HepG2 (cell line): Measurements from ENCODE around the gene CNTFR. TPM values are rescaled to one million over a fixed set of nuclear protein-coding genes. Genes with fewer than 3 reads are reported as not detected.

Experiments used
- ATAC-seq: fragments of 200-7000 bp; cut with Tn5 transposase; 3 replicates; pipeline ENCODE4 v1.9.1; 2020; ENCODE audit warnings: mild to moderate bottlenecking, moderate library complexity
- BruUV-seq: library from RNA; stranded (reverse); fragments of 400-500 nt; replicated peaks from 2 replicates; lab custom pipeline; 2021; lab: Mats Ljungman, UMichigan
- CTCF ChIA-PET: fragments of 300-600 bp; formaldehyde crosslinking; extraction: SDS; loops from one replicate; lab custom pipeline; 2021; ENCODE audit warnings: low total read pairs, inconsistent platforms, low intra/inter-chr PET ratio; lab: Yijun Ruan, JAX
- POLR2A ChIA-PET: fragments of 350-600 bp; sonication (Branson Sonifier 250); formaldehyde crosslinking; loops from one replicate; lab custom pipeline; 2020; ENCODE audit warnings: antibody characterized with exemption, inconsistent platforms; lab: Yijun Ruan, JAX
- DNase-seq: peaks from one replicate; pipeline ENCODE4 v3.0.0-alpha.2; 2015; ENCODE audit warnings: low spot score
- FAIRE-seq: peaks from 3 replicates; lab custom pipeline; 2011; peaks lifted over from hg19 to GRCh38; lab: Jason Lieb, UNC
- H2AFZ ChIP-seq: one replicate; pipeline ENCODE4 v1.6.1; 2011; ENCODE audit warnings: low read length, inconsistent platforms
- H3K27ac ChIP-seq: fragments of 300-600 bp; 3 replicates; pipeline ENCODE4 v1.8.0; 2011; ENCODE audit warnings: mixed run types, mild to moderate bottlenecking, mixed read lengths, low read length, inconsistent platforms; ENCODE audit not compliant: insufficient read depth; ENCODE audit errors: extremely low read length
- H3K27me3 ChIP-seq, 2 experiments: fragments of 200-600 bp in 1 of 2; 2 replicates in 1 of 2; 3 replicates in 1 of 2; pipeline versions ENCODE4 v1.6.0 to v1.8.0; 2011; ENCODE audit warnings: low read length in 2 of 2, mild to moderate bottlenecking in 2 of 2, moderate library complexity in 2 of 2, inconsistent platforms in 1 of 2; ENCODE audit not compliant: insufficient read depth in 2 of 2, control insufficient read depth in 1 of 2
- H3K36me3 ChIP-seq, 2 experiments: fragments of 200-600 bp in 1 of 2; replicated peaks in 1 of 2; 2 replicates in 1 of 2; 3 replicates in 1 of 2; pipeline versions ENCODE4 v1.5.1 to v1.8.0; 2011; ENCODE audit warnings: low read length in 2 of 2, inconsistent platforms in 1 of 2; ENCODE audit not compliant: insufficient read depth in 2 of 2, control insufficient read depth in 1 of 2
- H3K4me1 ChIP-seq: 2 replicates; pipeline ENCODE4 v1.5.1; 2012; ENCODE audit warnings: low read length, inconsistent platforms; ENCODE audit not compliant: insufficient read depth
- H3K4me2 ChIP-seq: 2 replicates; pipeline ENCODE4 v1.6.0; 2011; ENCODE audit warnings: low read depth, low read length, inconsistent platforms
- H3K4me3 ChIP-seq, 3 experiments: fragments of 200-600 bp in 1 of 3; sonication (generic), shearing (Covaris generic) in 1 of 3; replicated peaks in 1 of 3; 2 replicates each; pipeline ENCODE4 v1.5.1; 2011 to 2016; ENCODE audit warnings: low read length in 3 of 3, inconsistent platforms in 2 of 3, low read depth in 2 of 3, mild to moderate bottlenecking in 2 of 3, control low read depth in 1 of 3, mixed read lengths in 1 of 3; ENCODE audit not compliant: insufficient read depth in 1 of 3
- H3K79me2 ChIP-seq: one replicate; pipeline ENCODE4 v1.6.1; 2011; ENCODE audit warnings: low read length, inconsistent platforms; ENCODE audit not compliant: insufficient read depth
- H3K9ac ChIP-seq: 2 replicates; pipeline ENCODE4 v1.6.0; 2011; ENCODE audit warnings: mild to moderate bottlenecking, low read depth, low read length, inconsistent platforms; ENCODE audit not compliant: insufficient read depth
- H3K9me3 ChIP-seq: 2 replicates; pipeline ENCODE4 v1.5.1; 2012; ENCODE audit warnings: mild to moderate bottlenecking, low read length
- H4K20me1 ChIP-seq: 2 replicates; pipeline ENCODE4 v1.6.0; 2011; ENCODE audit warnings: inconsistent platforms, mild to moderate bottlenecking, low read length, moderate library complexity; ENCODE audit not compliant: insufficient read depth
- GTF2F1 ChIP-seq: fragments of 150-350 bp; IDR thresholded peaks from 2 replicates; pipeline ENCODE4 v1.6.1; 2014; ENCODE audit warnings: low read length
- PHF5A ChIP-seq: IDR thresholded peaks from one replicate; pipeline ENCODE4 v1.6.1; 2018; ENCODE audit warnings: low read depth, missing genetic modification reagents; ENCODE audit not compliant: unreplicated experiment
- RAD21 ChIP-seq: fragments of 450-650 bp; formaldehyde crosslinking; IDR thresholded peaks from 2 replicates; pipeline ENCODE4 v1.5.0; 2020; ENCODE audit warnings: mild to moderate bottlenecking
- SMC3 ChIP-seq: IDR thresholded peaks from 2 replicates; pipeline ENCODE4 v1.6.1; 2011; ENCODE audit warnings: low read length, improper control_type of control experiment
- STAG1 ChIP-seq: sonication (generic); formaldehyde crosslinking; IDR thresholded peaks from 2 replicates; pipeline ENCODE4 v1.4.0; 2020; ENCODE audit warnings: missing genetic modification reagents
- SUZ12 ChIP-seq: fragments of 150-350 bp; IDR thresholded peaks from 2 replicates; pipeline ENCODE4 v1.6.1; 2014; ENCODE audit warnings: low read depth, low read length
- XRCC5 ChIP-seq: fragments of 200-400 bp; formaldehyde crosslinking; optimal IDR thresholded peaks from 2 replicates; pipeline ENCODE3; 2017; ENCODE audit warnings: mild to moderate bottlenecking, low read length
- ZNF788 ChIP-seq: sonication (generic); formaldehyde crosslinking; IDR thresholded peaks from 2 replicates; pipeline ENCODE4 v1.5.0; 2020; ENCODE audit warnings: mild to moderate bottlenecking, missing genetic modification reagents, borderline replicate concordance
- WGBS: methylation state at CpG from one replicate; pipeline ENCODE4 v1.1.6; 2017; ENCODE audit warnings: low lambda C conversion rate; 5-methylcytosine and 5-hydroxymethylcytosine counted together
- in situ Hi-C: cut with HindIII; loops from 2 replicates; pipeline ENCODE4 v1.10.0; 2017; ENCODE audit warnings: low pct_unique_long_range_greater_than_20kb; ENCODE audit not compliant: extremely low pct_ligation_motif_present
- intact Hi-C: fragments of 100-400 bp; cut with micrococcal nuclease; formaldehyde crosslinking; loops from one replicate; pipeline ENCODE4 v1.10.0; 2022; ENCODE audit not compliant: unreplicated experiment
- polyA plus RNA-seq, 8 experiments: library from polyadenylated mRNA; depleted of rRNA in 3 of 8; stranded (reverse) in 7 of 8; unstranded in 1 of 8; fragments of >200 nt; fragmentation: Illumina TruSeq in 4 of 8; extraction: Trizol in 4 of 8; gene quantifications; 2 replicates each; pipeline versions ENCODE4 v1.2.1 to v1.2.3, GENCODE V29; 2011 to 2016; ENCODE audit warnings: low read depth in 4 of 8, missing spikeins in 1 of 8, mixed read lengths in 1 of 8; ENCODE audit not compliant: insufficient read depth in 1 of 8
- total RNA-seq, 5 experiments: library from RNA; depleted of rRNA; stranded (reverse); fragments of >200 nt; fragmentation: Illumina TruSeq; extraction: Trizol; gene quantifications; 2 replicates each; pipeline ENCODE4 v1.2.3, GENCODE V29; 2016; ENCODE audit warnings: low read depth in 1 of 5
- TF ChIP-seq, protein P1 (sequence below): sonication (generic); formaldehyde crosslinking; IDR thresholded peaks from 2 replicates; pipeline ENCODE4 v1.5.1; 2020; ENCODE audit warnings: missing genetic modification reagents, mild to moderate bottlenecking, borderline replicate concordance
- TF ChIP-seq, protein P2 (sequence below): sonication (generic); formaldehyde crosslinking; IDR thresholded peaks from 2 replicates; pipeline ENCODE4 v1.5.0; 2020; ENCODE audit warnings: mild to moderate bottlenecking, missing genetic modification reagents, moderate library complexity

Gene CNTFR
- total and polyA plus RNA-seq, 2 of the 13 experiments (the other 11 are each of a cell fraction or from before 2014, with no cell fraction given): not detected

DNA sequence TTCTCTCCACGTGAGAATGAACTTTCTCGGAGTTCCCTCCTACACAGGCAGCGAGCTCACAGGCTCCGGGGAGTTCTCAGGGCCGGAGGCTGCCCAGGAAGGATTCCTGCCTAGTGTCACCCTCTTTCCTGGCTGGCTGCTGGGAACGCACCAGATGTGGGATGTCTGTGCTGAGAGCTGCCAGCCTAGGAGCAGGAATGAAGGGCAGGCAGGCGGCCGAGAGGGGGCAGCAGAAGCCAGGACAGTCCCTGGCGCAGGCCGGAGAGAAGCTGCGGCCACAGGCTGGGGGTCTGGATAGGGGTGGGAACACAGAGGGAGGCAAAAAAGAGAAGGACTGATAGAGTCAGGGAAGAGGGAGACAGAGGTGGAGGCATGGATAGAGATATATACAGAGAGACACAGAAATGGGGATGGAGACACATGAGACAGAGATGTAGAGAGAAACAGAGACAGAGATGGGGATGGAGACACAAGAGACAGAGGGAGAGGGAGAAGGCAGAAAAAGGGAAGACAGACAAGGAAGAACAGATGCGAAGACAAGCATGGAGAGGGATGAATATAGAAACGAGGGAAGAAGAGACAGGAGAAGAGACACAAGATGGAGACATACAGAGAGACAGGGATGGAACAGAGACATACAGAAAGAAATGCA is 41.4 kb downstream of the CNTFR start:
- BruUV-seq: no TSS peak
- Histone ChIP-seq H3K79me2 (no peaks in the 10 kb centered on the region), H3K4me2 (no peak overlapping the region), H3K9ac (no peak overlapping the region), H4K20me1 (peaks cover 4% of the 10 kb centered on the region; the same call in 1 of the 2 replicates), H3K9me3 (no peaks in the 10 kb centered on the region), H3K27me3 (peaks cover 2 to 26% of the 10 kb centered on the region in 2 experiments; a peak in 4 of 5 replicates), H3K36me3 (no peaks in the 10 kb centered on the region), H3K27ac (no peak overlapping the region), H3K4me3 (no peak overlapping the region), H2AFZ (no peak overlapping the region)
- WGBS: 5% methylated on average over 13 of the region's 13 CpGs
- in situ Hi-C loops: no loop called here
- ChIA-PET CTCF (interaction anchor here (0.9 to 3.9 kb wide), 8 partner anchors 30 to 144 kb away, joined by 3 to 42 read pairs (median 6); no protein-coding TSS in a partner anchor), POLR2A (no interaction called here)
- intact Hi-C loops: loop anchor here (1.0 to 5.0 kb wide), 4 partner anchors 43 to 111 kb away; no protein-coding TSS in a partner anchor
- DNase-seq: peak; percentile 38
- peak; percentile 89 for ATAC-seq
- FAIRE-seq: no peak
- TF ChIP-seq SMC3 (peak; percentile 49), RAD21 (peak; percentile 83), ZNF788 (peak; percentile 35; the same call in 1 of the 2 replicates), XRCC5 (peak; percentile 91), SUZ12 (peak; percentile 10; the same call in 1 of the 2 replicates), GTF2F1 (no peak), STAG1 (peak; percentile 89), PHF5A (no peak)
- TF ChIP-seq, protein P1, sequence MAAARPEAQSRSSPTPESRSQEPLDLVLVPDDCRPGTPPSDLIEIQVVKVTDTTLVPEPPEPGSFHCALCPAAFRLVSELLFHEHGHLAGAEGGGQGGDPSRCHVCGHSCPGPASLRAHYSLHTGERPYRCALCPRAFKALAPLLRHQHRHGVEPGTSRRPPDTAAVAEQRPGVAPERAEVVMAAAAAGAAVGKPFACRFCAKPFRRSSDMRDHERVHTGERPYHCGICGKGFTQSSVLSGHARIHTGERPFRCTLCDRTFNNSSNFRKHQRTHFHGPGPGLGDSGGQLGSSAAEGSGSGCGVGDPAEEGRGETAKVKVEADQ: no peak
- TF ChIP-seq, protein P2, sequence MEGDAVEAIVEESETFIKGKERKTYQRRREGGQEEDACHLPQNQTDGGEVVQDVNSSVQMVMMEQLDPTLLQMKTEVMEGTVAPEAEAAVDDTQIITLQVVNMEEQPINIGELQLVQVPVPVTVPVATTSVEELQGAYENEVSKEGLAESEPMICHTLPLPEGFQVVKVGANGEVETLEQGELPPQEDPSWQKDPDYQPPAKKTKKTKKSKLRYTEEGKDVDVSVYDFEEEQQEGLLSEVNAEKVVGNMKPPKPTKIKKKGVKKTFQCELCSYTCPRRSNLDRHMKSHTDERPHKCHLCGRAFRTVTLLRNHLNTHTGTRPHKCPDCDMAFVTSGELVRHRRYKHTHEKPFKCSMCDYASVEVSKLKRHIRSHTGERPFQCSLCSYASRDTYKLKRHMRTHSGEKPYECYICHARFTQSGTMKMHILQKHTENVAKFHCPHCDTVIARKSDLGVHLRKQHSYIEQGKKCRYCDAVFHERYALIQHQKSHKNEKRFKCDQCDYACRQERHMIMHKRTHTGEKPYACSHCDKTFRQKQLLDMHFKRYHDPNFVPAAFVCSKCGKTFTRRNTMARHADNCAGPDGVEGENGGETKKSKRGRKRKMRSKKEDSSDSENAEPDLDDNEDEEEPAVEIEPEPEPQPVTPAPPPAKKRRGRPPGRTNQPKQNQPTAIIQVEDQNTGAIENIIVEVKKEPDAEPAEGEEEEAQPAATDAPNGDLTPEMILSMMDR (CRISPR knock-in tag): peak; percentile 93
- TF ChIP-seq, all 625 proteins: peak for 7
- H3K4me1 ChIP-seq: peaks cover 17% of the 10 kb centered on the region
